ENCODE results near the gene GMIP.

DNA sequence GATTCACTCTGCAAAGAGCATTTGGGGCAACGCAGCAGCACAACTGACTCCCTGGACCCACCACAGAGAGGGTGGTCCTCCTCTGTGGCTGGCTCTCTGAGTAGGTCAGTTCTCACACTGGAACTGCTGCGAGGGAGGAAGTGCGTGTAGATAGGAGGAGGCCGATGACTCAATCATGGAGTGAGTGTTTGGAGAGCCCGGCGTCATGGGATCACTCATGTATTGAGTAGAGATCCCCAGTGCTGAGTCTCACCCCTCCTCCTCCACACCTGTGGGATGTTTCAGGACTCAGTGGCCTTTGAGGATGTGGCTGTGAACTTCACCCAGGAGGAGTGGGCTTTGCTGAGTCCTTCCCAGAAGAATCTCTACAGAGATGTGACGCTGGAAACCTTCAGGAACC is 34.1 kb upstream of the GMIP start:
- TF ChIP-seq CTCF (conservative IDR thresholded peaks at IDR 0.05; ENCODE audit: low read depth, low read length) = no peak
- no peak for TF ChIP-seq EZH2phosphoT487 (IDR thresholded peaks at IDR 0.05; ENCODE audit: borderline replicate concordance, low read length)

Measured in PC-3 (cell line).